A549 (cell line): Measurements from ENCODE around the gene ZNF804B.

ENCODE experiments used
- CBX2 ChIP-seq: fragments of 200-600 bp; sonication (generic); IDR thresholded peaks from 2 replicates; pipeline ENCODE4 v1.6.1; 2016; ENCODE audit warnings: low read depth, mild to moderate bottlenecking, borderline replicate concordance
- CHD4 ChIP-seq: fragments of 200-600 bp; sonication (generic); IDR thresholded peaks from 2 replicates; pipeline ENCODE4 v1.6.1; 2016; ENCODE audit warnings: antibody characterized with exemption, mild to moderate bottlenecking, borderline replicate concordance
- EP300 ChIP-seq, 2 experiments: fragments of >200 bp; sonication (Bioruptor Twin); formaldehyde crosslinking; IDR thresholded peaks; 2 replicates in 1 of 2; 3 replicates in 1 of 2; pipeline ENCODE4 v1.6.1; 2016 to 2017
- POLR2A ChIP-seq: IDR thresholded peaks from 2 replicates; pipeline ENCODE4 v1.6.1; 2012; ENCODE audit warnings: mild to moderate bottlenecking, low read length
- RFX5 ChIP-seq: fragments of 450-650 bp; IDR thresholded peaks from 2 replicates; pipeline ENCODE4 v1.7.1; 2014; ENCODE audit warnings: antibody characterized with exemption, mild to moderate bottlenecking, moderate library complexity
- ZFP36 ChIP-seq: fragments of 450-650 bp; IDR thresholded peaks from 2 replicates; pipeline ENCODE4 v1.6.1; 2014; ENCODE audit warnings: borderline replicate concordance; ENCODE audit not compliant: partially characterized antibody
- TF ChIP-seq, protein P1 (sequence below): fragments of >200 bp; sonication (Bioruptor Twin); formaldehyde crosslinking; IDR thresholded peaks from 3 replicates; pipeline ENCODE4 v1.5.1; 2016
- TF ChIP-seq, protein P2 (sequence below): fragments of 150-350 bp; IDR thresholded peaks from 2 replicates; pipeline ENCODE4 v1.6.1; 2014; ENCODE audit warnings: low read depth, mild to moderate bottlenecking, low read length
- TF ChIP-seq, protein P3 (sequence below): IDR thresholded peaks from 2 replicates; pipeline ENCODE4 v1.6.1; 2012

DNA sequence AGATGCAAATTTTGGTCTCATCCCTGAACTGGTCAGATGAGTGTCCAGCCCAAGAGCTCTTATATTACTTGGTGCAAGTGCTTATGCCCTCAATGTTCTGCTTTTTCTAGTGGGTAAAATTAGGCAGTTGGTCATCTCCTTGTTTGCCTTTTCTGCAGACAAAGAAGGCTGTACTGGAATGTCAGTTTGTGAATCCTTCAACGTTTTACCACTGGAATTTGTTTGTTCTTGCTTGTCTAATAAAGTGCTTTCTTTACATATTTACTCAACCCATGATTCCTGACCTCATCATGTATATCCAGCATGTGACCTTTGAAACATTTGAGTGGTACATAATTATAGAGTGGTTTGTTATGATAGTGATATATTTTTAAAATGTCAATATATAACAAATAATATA lies 268.3 kb downstream of the ZNF804B start:
- TF ChIP-seq, protein P1, sequence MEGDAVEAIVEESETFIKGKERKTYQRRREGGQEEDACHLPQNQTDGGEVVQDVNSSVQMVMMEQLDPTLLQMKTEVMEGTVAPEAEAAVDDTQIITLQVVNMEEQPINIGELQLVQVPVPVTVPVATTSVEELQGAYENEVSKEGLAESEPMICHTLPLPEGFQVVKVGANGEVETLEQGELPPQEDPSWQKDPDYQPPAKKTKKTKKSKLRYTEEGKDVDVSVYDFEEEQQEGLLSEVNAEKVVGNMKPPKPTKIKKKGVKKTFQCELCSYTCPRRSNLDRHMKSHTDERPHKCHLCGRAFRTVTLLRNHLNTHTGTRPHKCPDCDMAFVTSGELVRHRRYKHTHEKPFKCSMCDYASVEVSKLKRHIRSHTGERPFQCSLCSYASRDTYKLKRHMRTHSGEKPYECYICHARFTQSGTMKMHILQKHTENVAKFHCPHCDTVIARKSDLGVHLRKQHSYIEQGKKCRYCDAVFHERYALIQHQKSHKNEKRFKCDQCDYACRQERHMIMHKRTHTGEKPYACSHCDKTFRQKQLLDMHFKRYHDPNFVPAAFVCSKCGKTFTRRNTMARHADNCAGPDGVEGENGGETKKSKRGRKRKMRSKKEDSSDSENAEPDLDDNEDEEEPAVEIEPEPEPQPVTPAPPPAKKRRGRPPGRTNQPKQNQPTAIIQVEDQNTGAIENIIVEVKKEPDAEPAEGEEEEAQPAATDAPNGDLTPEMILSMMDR, result no peak
- TF ChIP-seq ZFP36 (no peak), CBX2 (no peak), CHD4 (no peak), EP300 (IDR thresholded peaks at IDR 0.05) (no peak), POLR2A (no peak), RFX5 (no peak)
- TF ChIP-seq, protein P2, sequence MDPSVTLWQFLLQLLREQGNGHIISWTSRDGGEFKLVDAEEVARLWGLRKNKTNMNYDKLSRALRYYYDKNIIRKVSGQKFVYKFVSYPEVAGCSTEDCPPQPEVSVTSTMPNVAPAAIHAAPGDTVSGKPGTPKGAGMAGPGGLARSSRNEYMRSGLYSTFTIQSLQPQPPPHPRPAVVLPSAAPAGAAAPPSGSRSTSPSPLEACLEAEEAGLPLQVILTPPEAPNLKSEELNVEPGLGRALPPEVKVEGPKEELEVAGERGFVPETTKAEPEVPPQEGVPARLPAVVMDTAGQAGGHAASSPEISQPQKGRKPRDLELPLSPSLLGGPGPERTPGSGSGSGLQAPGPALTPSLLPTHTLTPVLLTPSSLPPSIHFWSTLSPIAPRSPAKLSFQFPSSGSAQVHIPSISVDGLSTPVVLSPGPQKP, result no peak
- TF ChIP-seq, protein P3, sequence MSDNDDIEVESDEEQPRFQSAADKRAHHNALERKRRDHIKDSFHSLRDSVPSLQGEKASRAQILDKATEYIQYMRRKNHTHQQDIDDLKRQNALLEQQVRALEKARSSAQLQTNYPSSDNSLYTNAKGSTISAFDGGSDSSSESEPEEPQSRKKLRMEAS, result no peak
